Bone marrow (tissue), 2 donors: ENCODE measurements around the gene ANXA2R.

Source experiments
- DNase-seq, 2 donors: peaks; one replicate each; lab custom pipeline; 2025; lab: John Stamatoyannopoulos, UW

Gene ANXA2R

GRCh38 chr5:43000111-43000840 lies 39.8 kb downstream of the ANXA2R start:
- peak in 1 of 2 donors; percentile 8 for DNase-seq

DNA sequence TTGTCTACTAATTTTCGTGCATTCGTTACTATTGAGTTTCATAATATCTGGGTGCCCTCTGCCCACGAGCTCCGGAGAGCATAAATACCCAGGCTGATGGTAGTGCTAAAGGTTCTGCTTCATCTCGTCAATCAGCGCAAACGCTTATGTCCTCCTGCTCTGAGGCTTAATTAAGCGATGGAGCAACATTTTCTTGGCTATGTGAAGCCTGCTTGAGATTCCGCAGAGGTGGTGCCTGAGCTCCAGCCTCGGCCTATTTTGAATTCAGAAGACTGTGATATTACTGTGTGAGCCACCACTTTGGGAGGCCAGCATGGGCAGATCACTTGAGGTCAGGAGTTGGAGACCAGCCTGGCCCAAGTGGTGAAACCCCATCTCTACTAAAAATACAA lies 44.8 kb downstream of the ANXA2R start:
- DNase-seq, result no peak

DNA sequence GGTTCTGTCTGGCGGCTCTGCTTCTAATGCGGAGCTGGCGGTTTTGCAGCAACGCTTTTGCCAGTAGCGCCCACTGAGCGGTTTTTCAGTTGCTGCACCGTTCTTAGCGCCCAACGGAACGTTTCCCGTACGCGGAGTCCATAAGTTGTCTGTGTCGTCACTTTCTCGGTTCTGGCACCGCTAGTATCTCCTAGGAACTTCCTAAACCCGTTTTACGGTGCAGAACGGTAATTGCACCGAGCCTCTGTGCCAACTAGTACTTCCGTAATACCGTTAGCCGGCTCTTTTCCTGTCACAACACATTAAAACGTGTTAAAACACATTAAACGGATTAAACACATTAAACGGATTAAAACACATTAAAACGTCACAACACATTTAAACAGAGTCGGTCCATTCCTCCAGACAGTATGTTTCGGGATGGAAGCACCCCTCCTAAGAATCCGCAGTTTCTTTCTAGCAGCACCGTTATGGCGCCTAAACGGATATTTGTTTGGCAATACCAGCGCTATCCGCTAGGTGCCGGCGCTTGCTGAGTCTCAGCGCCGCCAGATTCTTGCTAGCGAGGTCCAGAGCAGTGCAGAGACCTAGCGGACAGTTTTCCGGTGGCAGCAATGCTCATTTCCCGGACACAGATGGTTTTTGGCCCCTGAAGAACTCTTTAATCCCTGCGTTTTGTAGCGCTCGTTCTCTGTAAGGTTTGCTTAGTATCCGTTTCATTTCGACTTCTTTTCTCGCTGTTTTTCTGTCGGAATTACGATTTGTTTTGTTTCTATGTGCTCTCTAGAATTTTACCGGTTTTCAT lies 45.4 kb downstream of the ANXA2R start:
- peak; percentile 64 to 89 for DNase-seq

DNA sequence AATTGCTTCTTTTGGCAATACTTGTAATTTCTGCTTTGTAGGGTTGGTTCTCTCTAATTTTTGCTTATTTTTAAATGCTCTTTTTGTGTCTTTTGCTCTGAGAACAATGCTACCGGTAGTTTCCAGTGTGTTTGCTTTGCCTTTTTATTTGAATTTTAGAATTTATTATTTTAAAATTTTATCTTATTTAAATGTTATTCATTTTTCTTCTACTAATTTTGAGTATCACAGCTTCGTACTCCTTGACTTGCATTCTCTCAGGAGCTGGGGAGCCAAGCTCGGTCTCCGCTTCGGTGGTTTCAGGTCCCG lies 45.9 kb downstream of the ANXA2R start:
- DNase-seq, result no peak

DNA sequence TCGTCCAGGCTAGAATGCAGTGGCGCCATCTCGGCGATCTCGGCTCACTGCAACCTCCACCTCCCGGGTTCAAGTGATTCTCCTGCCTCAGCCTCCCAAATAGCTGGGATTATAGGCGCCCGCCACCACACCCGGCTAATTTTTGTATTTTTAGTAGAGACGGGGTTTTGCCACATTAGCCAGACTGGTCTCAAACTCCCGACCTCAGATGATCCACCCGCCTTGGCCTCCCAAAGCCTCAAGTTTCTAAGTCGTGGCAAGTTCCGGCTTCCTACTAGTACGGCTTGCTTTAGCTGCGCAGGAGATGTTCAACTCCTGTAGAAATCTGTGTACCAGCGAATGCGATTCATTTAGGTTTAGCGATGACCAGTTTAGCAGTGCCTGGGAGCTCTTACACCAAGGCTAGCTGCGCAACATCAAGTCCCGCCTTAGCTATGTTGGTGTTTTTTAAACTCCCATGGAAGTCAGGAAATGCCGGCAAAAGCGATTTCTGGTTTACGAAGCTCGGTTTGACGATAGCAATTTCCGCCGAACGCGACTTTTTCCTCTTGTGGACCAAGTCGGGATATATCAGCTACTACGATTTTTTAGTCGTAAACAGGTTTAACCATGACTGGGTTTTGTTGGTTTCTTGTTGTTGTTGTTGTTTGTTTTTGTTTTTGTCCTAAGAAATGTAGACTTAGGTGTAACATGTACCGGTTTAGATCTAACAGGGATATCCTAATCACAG lies 46.4 kb downstream of the ANXA2R start:
- DNase-seq, result peak; percentile 39 to 60

- peak; percentile 78 to 81 for DNase-seq
Observed at GRCh38 chr5:42992088-42992879, 47.8 kb downstream of the ANXA2R start.

GRCh38 chr5:42991404-42992087 lies 48.6 kb downstream of the ANXA2R start:
- no peak for DNase-seq

- no peak for DNase-seq
Observed at GRCh38 chr5:42990892-42991291, 49.2 kb downstream of the ANXA2R start.
